Measurements from ENCODE around the gene CFP.
"Not testable (repeated sequence)": the region's sequence is repeated elsewhere in the genome, so short reads cannot be mapped to it uniquely, and the experiment has no call there.

The CFP gene

DNA sequence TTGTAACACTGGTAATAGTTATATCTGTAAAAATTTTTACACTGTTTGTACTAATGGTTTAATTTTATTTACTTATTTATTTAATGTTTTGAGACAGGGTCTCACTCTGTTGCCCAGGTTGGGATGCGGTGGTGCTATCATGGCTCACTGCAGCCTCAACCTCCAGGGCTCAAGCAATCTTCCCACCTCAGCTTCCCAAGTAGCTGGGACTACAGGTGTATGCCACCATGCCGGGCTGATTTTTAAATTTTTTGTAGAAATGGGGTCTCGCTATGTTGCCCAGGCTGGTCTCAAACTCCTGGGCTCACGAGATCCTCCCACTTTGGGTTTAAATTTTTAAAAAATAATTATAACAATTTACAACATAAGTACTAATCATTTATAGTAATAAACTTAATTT is 26.6 kb downstream of the CFP start:
- not testable (repeated sequence) for DNase-seq (ENCODE audit: low read depth, low spot score)

DNA sequence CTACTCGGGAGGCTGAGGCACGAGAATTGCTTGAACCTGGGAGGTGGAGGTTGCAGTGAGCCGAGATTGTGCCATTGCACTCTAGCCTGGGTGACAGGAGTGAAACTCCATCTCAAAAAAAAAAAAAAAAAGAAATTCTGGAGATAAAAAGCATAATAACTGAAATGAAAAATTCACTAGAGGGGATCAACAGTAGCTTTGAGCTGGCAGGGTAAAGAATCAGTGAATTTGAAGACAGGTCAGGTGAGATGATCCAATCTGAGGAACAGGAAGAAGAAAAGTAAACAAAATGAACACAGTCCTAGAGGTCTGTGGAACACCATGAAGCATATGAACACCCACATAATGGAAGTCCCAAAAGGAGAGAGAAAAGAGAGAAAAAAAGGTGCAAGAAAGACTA is 32.5 kb downstream of the CFP start:
- no peak for DNase-seq (ENCODE audit: low read depth, low spot score)

DNA sequence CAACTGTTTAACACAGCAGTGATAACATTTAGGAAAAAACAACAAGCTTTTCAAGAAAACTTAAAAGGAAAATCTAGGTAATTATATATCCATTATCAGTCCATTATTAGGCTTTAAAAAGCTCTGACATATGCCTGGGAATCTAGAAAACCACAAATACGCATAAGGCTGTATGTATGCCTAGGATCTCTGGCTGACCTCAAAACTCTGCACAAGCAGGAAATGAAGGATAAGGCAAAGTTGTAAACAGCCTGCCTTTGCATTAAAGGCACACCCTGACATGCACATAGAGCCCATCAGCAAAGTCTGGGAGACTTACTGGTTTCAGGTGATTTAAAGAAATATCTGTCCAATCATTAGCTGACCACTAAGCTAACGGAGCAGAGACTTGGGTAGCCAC is 33.5 kb downstream of the CFP start:
- DNase-seq (ENCODE audit: low read depth, low spot score): no peak

DNA sequence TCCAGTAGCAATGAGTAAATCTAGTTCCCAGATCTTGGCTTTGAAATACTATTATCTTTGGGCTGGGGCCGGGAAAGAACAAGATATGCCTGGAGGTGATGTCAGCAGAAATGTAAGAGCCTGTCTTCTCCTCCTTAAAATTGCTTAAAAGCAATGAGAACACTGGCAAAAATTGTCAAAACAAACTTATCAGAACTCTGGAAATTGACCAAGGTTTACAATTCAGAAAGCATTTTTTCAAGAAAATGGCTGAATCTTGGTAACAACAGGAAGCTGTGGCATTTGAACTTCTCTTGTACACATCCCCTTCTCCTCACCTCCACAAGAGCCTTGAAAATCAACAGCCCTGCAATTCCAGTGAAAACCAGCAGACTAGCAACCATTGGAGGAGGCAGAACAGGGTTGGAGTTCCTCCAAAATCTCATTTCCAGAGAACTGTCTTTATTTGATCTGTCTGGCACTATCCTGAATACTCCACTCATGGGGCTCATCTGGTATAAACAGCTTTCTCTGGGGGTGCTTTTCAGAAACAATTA is 33.9 kb downstream of the CFP start:
- DNase-seq (ENCODE audit: low read depth, low spot score): no peak

DNA sequence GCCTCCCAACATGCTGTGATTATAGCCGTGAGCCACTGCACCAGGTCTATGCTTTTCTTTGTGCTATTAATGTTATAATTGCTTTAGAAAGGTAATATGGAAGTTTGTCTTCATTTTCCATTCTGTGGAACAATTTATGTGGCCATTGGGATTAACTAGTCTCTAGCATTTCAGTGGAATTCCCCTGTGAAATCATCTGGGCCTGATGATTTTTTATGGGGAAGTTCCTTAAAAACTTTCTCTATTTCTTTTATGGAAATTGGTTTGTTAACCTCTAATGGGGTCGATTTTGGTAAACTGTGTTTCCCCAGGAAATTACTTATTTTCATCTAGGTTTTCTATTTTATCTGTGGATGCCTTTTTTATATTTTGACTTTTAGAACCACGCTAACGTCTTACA is 36.2 kb downstream of the CFP start:
- DNase-seq (ENCODE audit: low read depth, low spot score): no peak

DNA sequence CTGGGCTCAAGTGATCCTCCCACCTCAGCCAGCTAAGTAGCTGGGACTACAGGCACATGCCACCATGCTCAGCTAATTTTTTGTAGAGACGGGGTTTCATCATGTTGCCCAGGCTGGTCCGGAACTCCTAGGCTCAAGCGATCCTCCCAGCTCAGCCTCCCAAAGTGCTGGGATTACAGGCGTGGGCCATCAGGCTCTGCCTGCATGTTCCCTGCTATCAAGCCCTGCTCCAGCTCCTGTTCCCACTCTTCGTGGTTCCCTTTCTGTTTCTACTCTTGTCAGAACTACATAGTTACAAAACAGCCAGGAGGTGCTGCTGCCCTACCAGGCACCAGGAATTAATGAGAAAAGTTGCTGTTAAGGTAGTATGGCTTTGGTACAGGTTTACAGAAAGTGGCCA is 38.7 kb downstream of the CFP start:
- DNase-seq (ENCODE audit: low read depth, low spot score): no peak

DNA sequence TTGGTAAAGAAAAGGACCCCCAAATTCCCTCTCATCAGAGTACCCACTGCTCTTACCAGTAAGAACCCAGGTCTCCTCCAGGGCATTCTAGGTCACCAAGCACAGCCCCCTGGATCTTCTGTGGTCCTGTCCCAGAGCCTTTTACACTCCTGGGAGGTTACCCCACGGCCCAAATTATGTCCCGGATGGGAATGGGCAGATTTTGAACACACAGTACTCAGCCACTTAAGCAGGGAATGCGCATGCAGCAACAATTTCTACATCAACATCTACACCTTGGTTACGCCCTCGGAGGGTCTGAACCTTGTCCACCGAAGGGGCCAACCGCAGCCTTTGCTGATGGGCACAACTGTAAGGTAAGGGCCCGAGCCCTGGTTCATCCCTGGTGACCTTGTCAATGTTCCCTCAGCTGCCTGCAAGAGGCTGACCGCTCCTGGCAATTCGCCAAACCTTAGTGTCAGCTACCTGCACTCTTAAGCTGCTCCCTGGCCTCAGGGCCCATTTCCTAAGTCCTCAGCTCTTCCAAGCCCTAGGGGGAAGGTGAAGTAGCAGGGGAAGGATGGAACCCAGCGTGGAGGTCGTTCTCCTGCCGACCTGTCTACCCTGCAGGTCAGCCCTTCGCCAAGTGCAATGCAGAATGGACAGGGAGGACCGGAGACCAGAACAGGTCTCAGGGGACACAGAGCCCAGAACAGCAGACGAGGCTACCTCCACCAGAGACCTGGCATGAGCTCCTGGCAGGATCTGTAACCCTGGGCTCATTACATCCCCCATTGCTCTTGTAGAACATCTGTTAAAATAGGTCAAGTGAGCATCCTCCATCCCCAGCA is 41.6 kb downstream of the CFP start:
- no peak for DNase-seq (ENCODE audit: low read depth, low spot score)

DNA sequence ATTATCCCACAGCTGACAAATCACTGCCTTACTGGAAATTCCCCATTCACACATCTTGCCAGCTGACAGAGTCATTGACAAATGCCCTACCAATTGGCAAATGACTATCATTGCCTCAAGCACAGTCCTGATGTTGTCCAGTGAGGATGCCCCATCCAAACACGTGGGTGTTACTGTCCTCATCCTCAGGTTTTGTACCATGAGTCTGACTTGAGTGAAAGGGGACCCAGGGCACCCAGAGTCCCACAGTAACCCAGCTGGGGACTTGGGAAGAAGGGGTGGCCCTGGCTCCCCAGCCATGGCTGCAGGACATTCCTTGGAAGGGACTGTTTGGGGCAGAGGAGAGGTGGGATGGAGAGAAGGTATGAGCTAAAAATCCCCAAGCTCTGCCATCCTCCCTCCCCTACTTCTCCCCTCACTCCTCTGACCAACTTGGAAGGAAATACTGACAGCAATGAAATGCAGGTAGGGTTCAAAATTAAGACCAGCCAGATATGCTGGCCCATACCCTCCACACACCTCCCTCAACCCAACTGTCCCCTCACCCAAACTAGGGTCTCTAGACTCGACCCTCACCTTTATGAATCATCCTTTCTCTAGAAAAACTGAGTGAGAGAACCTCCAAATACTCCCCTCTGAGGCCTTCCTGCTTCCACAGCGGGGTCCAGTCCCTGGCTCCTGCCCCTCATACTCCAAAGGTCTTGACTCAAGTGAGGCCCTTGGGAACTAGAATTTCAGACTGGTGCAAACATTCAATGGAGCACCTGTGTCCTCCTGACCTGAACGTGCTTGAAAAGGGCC is 42.4 kb downstream of the CFP start:
- no peak for DNase-seq (ENCODE audit: low read depth, low spot score)

DNA sequence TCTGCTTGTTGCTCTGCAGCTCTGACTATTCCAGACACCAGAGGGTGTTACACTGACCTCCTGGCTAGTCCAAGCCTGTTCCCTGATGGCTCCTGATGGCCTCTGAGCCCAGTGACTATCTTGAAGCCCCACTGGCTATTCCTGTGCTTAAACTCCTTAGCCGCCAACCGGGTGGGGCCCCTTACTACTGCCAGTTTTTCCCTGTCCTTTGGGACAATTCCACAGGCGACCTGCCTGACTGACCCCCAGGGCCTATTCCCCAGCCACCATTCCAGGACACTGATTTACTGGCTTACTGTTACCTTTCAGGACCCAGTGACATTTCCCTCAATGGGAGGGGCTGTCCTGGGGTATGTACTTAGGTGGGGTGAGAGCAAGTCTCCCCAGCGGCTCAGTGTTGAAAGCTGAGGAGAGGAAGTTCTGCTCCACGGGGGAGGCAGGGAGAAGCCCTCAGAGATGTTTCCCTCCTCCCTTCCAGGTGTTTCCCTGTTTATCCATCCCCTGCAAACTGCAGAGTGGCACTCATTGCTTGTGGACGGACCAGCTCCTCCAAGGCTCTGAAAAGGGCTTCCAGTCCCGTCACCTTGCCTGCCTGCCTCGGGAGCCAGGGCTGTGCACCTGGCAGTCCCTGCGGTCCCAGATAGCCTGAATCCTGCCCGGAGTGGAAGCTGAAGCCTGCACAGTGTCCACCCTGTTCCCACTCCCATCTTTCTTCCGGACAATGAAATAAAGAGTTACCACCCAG is 43.5 kb downstream of the CFP start:
- DNase-seq (ENCODE audit: low read depth, low spot score): no peak

DNA sequence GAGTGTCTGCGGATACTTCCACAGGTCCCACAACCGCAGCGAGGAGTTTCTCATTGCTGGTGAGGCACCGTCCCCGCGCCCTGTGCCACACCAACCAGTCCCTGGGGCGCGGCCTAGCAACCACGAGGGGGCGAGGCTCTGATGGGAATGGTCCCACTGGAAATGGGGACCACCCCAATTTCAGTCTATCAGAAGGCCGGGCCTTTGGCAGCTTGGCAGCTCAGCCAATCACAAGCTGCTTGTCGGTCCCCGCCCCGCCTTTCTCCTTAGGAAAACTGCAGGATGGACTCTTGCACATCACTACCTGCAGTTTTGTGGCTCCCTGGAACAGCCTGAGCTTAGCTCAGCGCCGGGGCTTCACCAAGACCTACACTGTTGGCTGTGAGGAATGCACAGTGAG is 44.5 kb downstream of the CFP start:
- no peak for DNase-seq (ENCODE audit: low read depth, low spot score)

DNA sequence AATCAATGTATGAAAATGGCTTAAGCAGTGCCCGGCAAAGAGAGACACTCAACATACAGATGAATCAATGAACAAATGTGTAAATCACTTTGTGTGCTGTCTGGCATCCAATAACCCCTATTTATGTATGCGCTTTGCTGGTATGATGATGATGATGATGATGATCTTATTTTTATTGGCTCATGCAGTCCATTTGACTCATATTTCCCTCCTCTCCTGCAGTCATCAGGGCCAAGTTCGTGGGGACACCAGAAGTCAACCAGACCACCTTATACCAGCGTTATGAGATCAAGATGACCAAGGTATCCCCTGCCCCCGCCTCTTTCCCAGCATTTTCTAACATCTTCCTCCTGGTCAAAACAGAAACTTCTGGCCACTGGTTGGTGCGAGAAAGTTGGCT is 45.0 kb downstream of the CFP start:
- no peak for DNase-seq (ENCODE audit: low read depth, low spot score)

DNA sequence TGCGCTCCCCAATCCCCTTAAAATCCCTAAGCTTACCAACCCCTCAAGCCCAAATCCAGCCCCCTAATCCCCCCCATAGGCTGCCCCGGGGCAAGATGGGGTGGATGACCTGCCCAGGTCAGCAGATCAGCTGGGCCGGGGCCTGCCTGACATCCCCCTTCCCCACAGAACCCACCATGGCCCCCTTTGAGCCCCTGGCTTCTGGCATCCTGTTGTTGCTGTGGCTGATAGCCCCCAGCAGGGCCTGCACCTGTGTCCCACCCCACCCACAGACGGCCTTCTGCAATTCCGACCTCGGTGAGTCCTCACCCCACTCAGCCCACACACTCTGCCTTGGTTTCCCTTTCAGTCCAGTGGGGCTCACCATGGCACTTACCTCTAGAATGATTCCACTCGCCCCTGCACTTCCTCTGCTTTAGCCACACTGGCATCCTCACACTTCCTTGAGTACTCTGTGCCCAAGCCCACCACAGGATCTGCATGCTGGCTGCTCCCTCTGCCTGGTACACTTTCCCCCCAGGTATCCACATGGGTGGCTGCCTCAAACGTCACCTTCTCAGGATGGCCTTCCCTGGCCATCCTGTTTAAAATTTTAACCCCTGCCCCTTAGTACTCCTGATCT is 46.4 kb downstream of the CFP start:
- no peak for DNase-seq (ENCODE audit: low read depth, low spot score)

DNA sequence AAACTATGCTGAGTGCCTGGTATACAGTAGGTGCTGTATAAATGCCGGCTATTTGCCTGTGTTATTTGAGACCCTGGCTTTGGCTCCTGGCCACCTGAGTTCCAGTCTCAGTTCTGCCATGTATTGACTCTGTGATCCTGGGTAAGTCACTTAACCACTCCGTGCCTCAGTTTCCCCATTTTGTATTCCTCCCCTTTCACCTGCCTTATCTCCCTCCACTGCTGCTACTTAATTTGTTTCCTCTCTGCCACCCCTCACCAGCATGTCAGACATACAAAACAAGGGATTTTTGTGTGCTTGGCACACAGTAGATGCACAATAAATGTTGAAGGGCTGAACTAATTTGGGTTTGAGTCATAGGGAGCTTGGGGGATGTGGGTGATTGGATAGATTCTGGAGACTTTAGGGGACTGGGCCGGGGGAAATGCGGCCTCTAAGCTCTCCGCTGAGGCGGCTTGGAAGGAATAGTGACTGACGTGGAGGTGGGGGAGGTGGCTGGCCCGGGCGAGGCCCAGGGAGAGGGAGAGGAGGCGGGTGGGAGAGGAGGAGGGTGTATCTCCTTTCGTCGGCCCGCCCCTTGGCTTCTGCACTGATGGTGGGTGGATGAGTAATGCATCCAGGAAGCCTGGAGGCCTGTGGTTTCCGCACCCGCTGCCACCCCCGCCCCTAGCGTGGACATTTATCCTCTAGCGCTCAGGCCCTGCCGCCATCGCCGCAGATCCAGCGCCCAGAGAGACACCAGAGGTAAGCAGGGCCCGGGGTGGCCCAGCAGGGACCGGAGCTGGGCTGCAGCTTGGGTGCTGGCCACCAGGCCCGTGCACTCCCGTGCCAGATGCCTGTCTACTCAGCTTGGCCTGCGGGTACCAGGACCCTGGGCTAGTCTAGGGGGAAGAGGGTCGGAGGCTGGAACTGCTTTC is 47.7 kb downstream of the CFP start, which contains the start of gene TIMP1:
Gene TIMP1, plus strand, starts transcription at position 706 of the 917 bp plus-strand sequence. CDS start 980 bp downstream, outside the sequence.
- peak; percentile 54 for DNase-seq (ENCODE audit: low read depth, low spot score)

DNA sequence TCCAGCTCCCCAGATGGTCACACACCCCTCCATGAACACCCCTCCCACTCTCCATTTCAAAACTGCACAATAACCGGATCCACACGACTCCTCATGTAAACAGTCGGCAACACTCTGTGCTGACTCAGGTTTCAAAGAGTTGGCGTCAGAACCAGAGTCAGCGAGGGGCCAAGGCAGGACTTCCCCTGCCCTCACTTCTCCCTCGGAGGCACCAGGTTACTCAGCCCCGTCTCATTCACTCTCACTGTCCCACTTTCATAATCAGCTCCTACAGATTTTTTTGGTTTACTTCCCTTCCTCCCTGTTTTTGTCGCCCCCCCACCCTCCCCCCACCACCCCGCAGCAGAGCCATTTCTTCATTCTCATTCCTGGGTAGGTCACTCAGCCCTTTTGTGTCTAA is 50.2 kb downstream of the CFP start:
- DNase-seq (ENCODE audit: low read depth, low spot score): no peak

DNA sequence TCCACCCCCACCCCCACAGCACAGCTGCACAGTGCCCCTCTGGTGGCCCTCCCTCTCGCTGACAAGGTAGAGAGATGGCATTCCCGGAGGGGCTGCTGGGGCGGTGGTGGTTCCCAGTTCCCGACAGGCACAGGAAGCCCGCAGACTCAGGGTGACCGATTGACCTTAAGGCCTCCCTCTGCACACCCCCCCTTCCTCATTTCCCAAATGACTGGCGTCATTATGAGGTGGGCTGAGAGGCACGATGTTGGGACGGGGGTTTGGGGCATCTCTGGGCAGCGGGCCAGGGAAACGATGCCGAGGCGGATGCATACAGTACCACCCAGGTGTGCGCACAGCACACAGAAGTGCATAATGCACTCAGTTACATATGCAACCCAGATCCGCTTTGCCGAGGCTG is 51.0 kb downstream of the CFP start:
- no peak for DNase-seq (ENCODE audit: low read depth, low spot score)

DNA sequence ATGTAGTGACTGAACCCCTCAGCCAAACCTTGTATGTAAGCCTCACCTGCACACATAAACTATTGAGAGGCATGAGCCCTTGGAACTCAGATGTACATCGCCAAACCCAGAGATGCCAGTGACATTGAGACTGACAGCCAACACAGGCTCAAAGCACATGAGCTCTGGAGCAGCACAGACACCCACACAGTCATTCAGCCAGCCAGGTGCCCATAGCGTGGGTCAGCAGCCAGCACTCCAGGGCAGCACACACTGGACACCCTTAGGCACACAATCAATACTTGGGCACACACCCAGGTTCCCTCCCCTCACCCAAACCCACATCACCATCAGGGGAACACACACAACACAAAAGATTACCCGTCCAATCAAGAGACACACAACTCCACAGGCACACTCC is 51.8 kb downstream of the CFP start:
- DNase-seq (ENCODE audit: low read depth, low spot score): no peak

DNA sequence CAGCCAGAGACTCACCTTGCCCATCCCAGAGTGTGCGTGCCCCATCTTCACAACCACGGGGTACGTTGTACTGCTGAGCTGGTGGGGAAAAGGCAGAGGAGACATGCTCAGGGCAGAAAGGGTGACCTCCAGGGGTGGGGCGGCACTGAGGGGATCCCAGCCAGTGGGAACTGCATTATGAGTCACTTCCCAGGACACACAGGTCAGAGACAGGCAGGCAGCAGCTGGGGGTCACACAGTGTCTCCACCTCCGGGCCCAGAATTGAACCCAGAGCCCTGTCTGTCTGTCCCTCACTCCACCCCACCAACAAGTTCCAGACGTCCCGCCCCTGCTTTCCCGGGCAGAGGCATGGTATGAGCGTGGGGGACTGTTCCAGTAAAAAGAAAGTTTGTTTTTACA is 52.3 kb downstream of the CFP start:
- no peak for DNase-seq (ENCODE audit: low read depth, low spot score)

DNA sequence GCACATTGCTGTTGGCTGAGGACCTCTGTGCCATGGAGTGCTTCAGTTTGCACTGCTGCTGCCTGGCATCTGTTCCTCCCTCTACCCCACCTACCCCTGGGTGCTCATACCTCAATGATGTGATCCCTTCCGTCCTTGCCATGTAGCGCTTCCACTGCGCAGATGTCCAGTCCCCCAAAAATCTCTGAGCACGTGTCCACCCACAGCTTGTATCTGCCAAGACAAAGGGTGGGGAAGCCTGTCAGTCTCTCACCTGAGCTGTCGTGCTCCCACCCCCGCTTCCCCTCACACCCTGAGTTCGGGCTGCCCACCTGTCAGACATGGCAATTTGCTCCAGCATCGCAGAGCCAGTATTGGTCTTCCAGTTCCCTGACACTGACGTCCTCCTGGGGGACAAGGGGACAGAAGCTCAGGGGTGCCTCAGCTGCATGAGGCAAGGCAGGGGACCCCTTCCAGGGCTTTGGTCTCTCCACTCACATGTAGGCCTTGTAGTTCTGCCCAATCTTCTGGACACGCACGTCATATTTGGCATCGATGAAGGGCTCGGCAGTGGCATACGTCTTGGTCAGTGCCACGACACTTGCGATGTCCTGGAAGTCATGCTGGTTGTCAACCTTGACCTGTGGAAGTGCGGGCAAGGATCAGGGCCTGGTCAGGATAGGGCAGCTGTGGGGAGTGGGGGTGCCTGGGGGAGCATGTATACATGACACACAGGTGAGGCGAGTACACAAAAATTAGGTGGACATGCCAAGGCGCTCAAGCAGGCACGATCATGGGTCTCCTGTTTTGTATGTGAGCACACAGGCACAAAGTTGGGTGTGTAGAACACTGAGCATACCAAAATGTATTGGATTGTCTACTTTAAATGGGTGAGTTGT is 53.5 kb downstream of the CFP start:
- no peak for DNase-seq (ENCODE audit: low read depth, low spot score)

DNA sequence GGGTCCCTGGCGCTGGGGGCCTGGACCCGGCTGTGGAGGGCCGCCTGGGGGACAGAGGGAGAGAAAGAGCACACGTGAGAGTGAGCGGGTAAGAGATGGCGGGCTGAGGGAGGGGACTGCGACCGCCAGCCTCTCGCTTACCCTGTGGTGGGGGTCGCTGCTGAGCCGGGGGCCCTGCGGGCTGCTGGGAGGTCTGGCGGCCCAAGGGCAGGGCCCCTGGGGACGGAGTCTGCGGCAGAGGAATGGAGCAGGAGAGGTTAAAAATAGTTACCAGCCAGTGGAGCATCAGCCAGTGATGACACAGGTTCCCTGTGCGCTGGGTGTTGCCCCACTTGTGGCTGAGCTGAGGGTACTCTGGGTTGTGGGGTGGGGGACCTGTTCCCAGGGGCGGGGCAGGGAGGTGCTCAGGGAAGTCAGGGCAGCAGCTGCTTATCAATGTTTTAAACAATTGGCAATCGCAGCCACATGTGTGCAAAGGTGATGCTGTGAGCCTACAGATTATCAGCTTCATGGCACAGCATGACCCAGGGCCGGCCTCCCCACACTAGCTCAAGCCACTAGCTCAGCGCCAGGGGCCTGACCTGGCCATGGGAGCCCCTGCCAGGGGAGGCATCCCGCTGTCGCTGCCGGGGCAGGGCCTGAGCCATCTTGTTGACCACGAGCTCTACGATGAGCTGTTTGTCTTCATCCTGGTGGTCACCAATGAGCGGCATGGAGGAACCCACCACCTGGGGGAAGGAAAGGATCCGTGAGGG is 55.0 kb downstream of the CFP start:
- no peak for DNase-seq (ENCODE audit: low read depth, low spot score)

Data from iPS DF 19.7 (cell line).